Measurements from ENCODE around the gene CXXC5.

Gene CXXC5

DNA sequence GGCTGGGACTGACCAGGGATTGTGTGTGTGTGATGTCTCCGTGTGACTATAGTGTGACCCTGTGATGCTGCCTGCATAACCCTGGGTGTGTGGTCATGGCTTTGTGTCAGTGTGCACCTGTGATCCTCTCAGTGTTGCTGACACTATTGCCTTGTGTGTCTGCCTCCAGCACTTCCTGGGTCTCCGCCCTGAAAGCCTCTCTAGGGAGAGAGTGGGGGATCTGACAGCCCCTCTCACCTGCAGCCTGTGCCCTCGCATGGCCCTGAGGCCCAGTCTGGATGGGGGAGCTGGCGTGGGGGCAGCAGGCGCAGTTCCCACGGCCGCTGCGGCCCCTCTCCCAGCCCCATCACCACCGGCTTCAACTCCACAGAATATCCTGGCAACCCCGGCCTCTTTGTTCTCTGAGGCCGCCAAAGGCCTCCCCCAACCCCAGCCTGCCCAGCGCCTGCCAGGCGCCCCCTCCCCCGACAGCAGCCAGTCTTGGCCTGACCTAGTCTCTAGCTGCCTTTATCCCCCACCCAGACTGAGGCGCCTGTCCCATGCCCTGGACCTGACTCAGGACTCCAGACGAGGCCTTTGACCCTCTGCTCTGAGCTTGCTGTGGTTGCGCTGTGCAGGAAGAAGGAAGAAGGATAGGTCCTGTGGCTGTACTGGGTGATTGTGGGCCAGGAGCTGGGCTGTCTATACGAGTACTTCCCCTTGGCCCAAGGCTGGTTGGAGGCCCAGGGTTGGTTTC is 38.7 kb downstream of the CXXC5 start:
- TF ChIP-seq, protein P1, sequence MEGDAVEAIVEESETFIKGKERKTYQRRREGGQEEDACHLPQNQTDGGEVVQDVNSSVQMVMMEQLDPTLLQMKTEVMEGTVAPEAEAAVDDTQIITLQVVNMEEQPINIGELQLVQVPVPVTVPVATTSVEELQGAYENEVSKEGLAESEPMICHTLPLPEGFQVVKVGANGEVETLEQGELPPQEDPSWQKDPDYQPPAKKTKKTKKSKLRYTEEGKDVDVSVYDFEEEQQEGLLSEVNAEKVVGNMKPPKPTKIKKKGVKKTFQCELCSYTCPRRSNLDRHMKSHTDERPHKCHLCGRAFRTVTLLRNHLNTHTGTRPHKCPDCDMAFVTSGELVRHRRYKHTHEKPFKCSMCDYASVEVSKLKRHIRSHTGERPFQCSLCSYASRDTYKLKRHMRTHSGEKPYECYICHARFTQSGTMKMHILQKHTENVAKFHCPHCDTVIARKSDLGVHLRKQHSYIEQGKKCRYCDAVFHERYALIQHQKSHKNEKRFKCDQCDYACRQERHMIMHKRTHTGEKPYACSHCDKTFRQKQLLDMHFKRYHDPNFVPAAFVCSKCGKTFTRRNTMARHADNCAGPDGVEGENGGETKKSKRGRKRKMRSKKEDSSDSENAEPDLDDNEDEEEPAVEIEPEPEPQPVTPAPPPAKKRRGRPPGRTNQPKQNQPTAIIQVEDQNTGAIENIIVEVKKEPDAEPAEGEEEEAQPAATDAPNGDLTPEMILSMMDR (IDR thresholded peaks at IDR 0.05; ENCODE audit: low read depth, low read length) = no peak
- DNase-seq (ENCODE audit: extremely low read depth, low read depth) = no peak

DNA sequence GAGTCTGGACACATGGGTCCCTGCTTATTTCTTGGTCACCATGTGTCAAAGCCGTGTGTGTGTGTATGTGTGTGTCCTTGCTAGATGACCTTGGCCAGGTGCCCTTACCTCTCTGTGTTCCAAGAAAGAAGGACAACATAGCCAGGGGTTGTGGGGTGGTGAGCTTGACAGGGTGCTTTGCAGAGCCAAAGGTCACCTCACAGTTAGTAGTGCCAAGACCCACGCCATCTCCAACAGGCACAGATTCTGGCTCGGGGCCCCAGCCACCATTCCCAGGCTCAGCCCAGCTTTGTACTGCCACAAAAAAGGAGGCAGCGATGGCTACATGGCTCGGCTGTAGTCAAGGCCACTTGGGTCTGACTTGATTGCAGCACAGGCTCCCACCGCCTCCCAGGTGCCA is 39.5 kb downstream of the CXXC5 start:
- TF ChIP-seq, protein P1 (IDR thresholded peaks at IDR 0.05; ENCODE audit: low read depth, low read length) = no peak
- no peak for DNase-seq (ENCODE audit: extremely low read depth, low read depth)

DNA sequence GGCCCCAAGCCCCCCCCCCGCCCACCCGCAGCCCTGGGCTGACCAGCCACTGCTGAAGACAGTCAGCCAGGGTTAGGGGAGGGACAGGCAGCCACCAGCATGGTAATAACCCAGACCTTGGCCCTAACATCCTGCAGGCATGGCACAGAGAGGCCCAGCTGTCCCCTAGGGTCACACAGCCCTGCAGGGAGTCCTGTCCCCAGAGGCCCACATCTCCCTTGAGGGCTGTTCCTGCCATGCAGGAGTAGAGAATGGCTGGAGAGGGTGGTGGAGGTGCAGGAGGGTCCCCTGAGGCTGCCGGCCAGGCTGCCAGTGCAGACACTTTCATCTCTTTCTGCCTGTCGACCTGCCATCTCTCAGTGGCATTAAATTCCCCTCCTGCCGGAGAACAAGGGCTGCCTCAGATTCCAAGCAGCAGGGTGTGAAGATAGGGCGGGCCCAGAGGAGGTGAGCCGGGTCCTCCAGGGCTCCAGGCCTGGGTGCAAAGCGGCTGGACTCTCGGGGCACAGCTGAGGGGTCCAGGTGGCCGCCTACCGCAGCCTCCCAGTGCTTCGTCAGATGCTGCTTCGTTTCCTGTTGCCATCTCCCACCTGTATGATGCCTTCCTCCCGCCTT is 40.0 kb downstream of the CXXC5 start:
- DNase-seq (ENCODE audit: extremely low read depth, low read depth) = no peak
- TF ChIP-seq, protein P1 (IDR thresholded peaks at IDR 0.05; ENCODE audit: low read depth, low read length) = no peak

DNA sequence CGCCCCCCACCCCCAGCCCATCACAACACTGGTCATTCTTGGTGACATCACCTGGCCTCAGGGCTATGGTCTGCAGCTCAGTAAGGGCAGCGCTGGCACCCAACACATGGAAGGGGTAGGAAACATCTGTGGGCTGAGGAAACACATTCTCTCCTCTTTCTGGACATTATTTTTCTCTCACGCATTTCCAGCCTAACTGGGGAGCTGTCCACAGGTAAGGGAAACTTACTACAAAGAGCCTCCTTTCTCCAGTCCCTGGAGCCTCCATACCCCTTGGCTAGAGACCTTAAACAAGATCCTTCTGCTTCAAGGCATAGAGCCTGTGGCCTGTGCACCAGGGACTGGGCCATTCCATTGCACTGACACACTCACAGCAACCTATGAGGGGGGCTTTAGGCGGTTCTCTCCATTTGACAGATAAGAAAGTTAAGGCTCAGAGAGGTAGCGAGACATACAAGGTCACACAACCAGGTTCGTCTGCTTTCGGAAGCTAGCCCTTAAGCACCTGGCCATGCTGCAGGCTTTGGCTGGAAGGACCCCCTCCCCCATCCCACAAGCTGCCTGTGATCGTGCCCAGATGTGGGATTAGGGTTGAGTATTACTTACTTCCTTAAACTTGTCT is 40.7 kb downstream of the CXXC5 start:
- DNase-seq (ENCODE audit: extremely low read depth, low read depth) = no peak
- TF ChIP-seq, protein P1 (IDR thresholded peaks at IDR 0.05; ENCODE audit: low read depth, low read length) = no peak

DNA sequence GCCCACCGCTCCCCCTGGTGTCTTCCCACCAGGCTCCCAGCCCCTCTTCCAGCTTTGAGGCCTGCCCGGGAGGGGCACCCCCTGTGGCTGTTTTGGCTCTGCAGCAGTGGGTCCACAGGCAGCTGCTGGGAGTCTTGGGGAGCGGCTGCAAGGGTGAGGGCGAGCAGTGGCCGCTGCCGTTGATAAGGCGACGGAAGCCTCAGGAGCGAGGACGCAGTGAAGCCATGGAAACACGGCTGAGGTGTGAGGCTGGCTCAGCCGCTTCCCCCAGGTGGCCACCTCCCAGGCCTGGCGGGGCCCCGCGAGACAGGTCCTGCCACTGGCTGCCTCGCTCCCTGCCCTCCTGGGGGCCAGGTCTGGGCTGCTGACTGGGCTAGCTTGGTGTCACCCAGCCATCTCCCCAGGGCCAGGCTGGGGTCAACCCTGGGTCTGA is 41.5 kb downstream of the CXXC5 start:
- TF ChIP-seq, protein P1 (IDR thresholded peaks at IDR 0.05; ENCODE audit: low read depth, low read length) = no peak; the same call in 1 of the 2 replicates
- DNase-seq (ENCODE audit: extremely low read depth, low read depth) = no peak

DNA sequence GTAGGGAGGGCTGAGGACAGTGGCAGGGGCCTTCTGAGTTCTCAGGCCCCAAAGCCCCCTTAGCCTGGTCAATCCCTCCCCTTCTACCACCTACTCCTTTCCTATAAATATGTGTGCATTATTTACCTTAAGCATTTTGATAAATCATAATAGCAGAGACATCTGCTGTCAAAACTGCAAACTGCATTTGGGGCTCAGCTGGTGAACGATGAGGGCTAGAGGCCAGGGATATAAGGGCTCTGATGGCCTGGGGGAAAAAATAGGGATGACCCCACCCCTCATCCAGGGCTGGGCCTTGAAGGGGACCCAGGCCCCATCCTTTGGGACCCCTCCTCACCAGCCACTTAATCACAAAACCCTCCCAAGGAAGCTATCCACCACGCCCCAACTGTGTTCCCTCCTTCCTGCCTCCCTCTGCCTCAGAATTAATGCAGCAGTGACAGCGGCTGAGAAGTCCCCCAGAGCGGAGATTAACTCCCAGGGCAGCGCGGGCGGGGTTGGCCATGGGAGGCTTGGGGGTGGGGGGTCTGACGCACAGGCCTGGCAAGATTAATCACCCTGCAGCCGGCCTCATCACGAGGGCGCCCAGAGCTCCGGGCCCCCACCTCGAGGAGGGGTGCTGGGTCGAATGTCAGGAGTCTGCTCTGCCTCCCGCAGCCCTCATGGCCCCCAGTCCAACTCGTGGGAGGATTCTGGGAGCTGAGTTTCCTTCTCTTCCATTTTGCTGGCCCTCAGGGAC is 42.1 kb downstream of the CXXC5 start:
- TF ChIP-seq, protein P1 (IDR thresholded peaks at IDR 0.05; ENCODE audit: low read depth, low read length) = peak; percentile 67
- DNase-seq (ENCODE audit: extremely low read depth, low read depth) = no peak

All from AG09319 (cell line).